BE2C (cell line): ENCODE measurements around the gene NGEF.

Experiments
- DNase-seq: peaks from one replicate; pipeline ENCODE4 v3.0.0-alpha.2; 2020
- H3K27me3 ChIP-seq: fragments of 250-450 bp; sonication (Bioruptor Pico); 2 replicates; pipeline ENCODE4 v1.5.1; 2020; ENCODE audit warnings: mild to moderate bottlenecking
- H3K36me3 ChIP-seq: fragments of 250-450 bp; sonication (Bioruptor Pico); 2 replicates; pipeline ENCODE4 v1.5.1; 2020; ENCODE audit warnings: mild to moderate bottlenecking
- H3K4me1 ChIP-seq: fragments of 250-450 bp; sonication (Bioruptor Pico); 2 replicates; pipeline ENCODE4 v1.5.1; 2020
- H3K4me3 ChIP-seq: 2 replicates; pipeline ENCODE4 v1.5.1; 2011; ENCODE audit warnings: low read depth, low read length
- H3K9me3 ChIP-seq: fragments of 250-450 bp; sonication (Bioruptor Pico); 2 replicates; pipeline ENCODE4 v1.5.1; 2020
- CTCF ChIP-seq: IDR thresholded peaks from 2 replicates; pipeline ENCODE4 v1.5.1; 2012; ENCODE audit warnings: mild to moderate bottlenecking, low read depth, low read length

NGEF gene

GRCh38 chr2:232894746-232895145, 118.3 kb downstream of the NGEF start:
- no peak for DNase-seq
- no peaks in the 10 kb centered on the region for H3K4me1 ChIP-seq
- H3K27me3 ChIP-seq: no peaks in the 10 kb centered on the region

DNA sequence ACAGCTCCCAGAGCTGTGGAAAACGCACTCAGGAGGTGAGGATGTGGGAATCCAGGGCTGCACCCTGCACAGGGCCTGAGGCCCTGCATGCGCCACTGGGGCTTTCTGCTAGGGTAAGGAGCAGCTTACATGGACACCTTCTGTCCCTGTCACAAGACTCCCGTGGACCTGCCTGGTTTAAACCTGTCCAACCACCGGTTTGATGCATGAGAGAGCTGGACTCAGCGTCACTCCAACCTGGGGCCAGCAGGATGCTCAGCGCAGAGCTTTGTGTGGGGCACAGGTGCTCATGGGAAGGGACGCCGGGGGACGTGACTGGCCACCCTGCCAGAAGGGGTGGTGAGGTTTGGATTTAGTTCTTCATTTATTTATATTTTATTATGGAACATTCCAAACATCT, 118.8 kb downstream of the NGEF start:
- Histone ChIP-seq H3K36me3 (no peaks in the 10 kb centered on the region), H3K4me1 (no peaks in the 10 kb centered on the region), H3K27me3 (no peaks in the 10 kb centered on the region), H3K9me3 (no peaks in the 10 kb centered on the region), H3K4me3 (no peak overlapping the region)
- no peak for TF ChIP-seq CTCF
- no peak for DNase-seq

More at GRCh38 chr2:232894746-232895145, 118.3 kb downstream of the NGEF start:
- H3K36me3 ChIP-seq: no peaks in the 10 kb centered on the region
- no peaks in the 10 kb centered on the region for H3K9me3 ChIP-seq
- no peak for TF ChIP-seq CTCF
- H3K4me3 ChIP-seq: no peak overlapping the region

DNA sequence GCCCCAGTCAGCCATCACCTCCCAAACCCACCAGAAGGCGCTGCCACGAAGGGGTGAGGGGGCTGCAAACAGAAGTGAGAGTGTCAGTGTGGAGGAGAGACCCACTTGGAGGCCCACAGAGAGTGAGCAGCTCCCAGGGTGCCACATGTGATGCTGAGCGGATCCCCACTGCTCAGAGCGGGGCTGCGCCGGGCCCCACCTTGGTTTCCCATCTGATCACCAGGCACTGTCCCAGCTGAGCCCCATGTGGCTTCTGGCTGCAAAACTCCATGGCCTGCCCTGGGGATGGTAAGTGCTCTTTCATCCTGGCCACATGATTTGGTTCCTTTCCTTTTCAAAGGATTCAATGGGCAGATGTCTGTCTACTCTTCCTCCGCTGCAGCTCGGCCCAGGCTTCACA, 119.2 kb downstream of the NGEF start:
- no peaks in the 10 kb centered on the region for H3K9me3 ChIP-seq
- H3K4me1 ChIP-seq: no peaks in the 10 kb centered on the region
- no peak for TF ChIP-seq CTCF
- DNase-seq: no peak
- no peaks in the 10 kb centered on the region for H3K27me3 ChIP-seq
- no peak overlapping the region for H3K4me3 ChIP-seq
- no peaks in the 10 kb centered on the region for H3K36me3 ChIP-seq

DNA sequence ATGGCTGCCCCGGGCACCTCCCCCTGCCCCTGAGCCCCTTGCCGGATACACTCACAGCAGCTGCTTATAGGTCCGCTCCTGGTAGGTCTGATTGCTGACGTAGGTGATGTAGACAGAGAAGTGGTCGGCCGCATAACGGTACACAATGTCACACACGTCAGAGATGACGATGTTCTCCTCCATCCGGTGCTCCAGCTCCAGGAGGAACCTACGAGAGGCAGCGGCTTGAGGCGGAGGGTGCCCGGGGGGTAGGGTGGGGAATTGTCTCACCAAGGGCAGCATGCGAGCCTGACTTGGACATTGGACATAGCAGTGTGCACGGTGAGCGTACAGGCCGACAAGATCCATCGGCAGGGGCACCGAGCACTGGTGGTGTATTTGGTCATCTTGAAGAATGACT, 120.2 kb downstream of the NGEF start:
- Histone ChIP-seq H3K27me3 (no peaks in the 10 kb centered on the region), H3K9me3 (no peaks in the 10 kb centered on the region), H3K4me3 (no peak overlapping the region), H3K4me1 (no peaks in the 10 kb centered on the region), H3K36me3 (no peaks in the 10 kb centered on the region)
- TF ChIP-seq CTCF: no peak
- DNase-seq: no peak

GRCh38 chr2:232892221-232892620, 120.8 kb downstream of the NGEF start:
- no peak for TF ChIP-seq CTCF
- H3K4me1 ChIP-seq: no peaks in the 10 kb centered on the region

DNA sequence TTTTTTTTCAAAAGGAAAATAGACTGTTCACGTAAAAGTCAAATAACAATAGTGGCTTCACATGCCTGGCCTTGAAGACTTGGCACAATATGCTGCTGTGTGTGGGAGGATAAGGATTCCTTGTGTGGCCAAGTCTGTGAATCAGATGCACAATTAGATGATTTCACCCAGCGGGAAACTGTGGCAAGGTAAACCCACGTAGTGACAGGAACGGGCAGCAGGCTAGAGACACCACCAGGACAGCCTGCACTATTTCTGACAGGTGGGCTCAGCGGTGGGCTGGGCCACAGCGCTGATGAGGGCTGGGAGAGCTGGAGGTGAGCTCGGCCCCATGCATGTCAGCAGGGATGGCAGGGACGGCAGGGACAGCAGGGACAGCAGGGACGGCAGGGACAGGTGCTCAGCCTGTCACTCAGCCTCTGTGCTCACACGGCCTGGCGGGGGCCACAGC, 121.4 kb downstream of the NGEF start:
- no peak for DNase-seq
- TF ChIP-seq CTCF: no peak
- Histone ChIP-seq H3K27me3 (no peaks in the 10 kb centered on the region), H3K36me3 (no peaks in the 10 kb centered on the region), H3K9me3 (no peaks in the 10 kb centered on the region), H3K4me1 (no peaks in the 10 kb centered on the region), H3K4me3 (no peak overlapping the region)

More at GRCh38 chr2:232892221-232892620, 120.8 kb downstream of the NGEF start:
- no peaks in the 10 kb centered on the region for H3K36me3 ChIP-seq
- no peak overlapping the region for H3K4me3 ChIP-seq
- no peaks in the 10 kb centered on the region for H3K27me3 ChIP-seq
- DNase-seq: no peak
- no peaks in the 10 kb centered on the region for H3K9me3 ChIP-seq
